Ovary (tissue), 3 donors: ENCODE data around the gene CTNNA3.

ENCODE experiments used
- CTCF ChIP-seq, 3 donors: fragments of 450-650 bp in 2 of 3; fragments of 200-600 bp in 1 of 3; IDR thresholded peaks; one replicate each; pipeline versions ENCODE4 v1.5.1 to v1.8.0; 2016 to 2022; ENCODE audit warnings: antibody characterized with exemption in 3 of 3, mild to moderate bottlenecking in 1 of 3
- EP300 ChIP-seq: sonication (generic); formaldehyde crosslinking; IDR thresholded peaks from one replicate; pipeline ENCODE4 v1.6.1; 2017; ENCODE audit warnings: antibody characterized with exemption
- donor health status: DM: no; HTN: no; CAD: no.

- TF ChIP-seq CTCF (IDR thresholded peaks at IDR 0.05) (no peak), EP300 (no peak)
Measured at GRCh38 chr10:66760941-66761340, 935.1 kb downstream of the CTNNA3 start.
